Right lobe of liver (tissue), 6 donors: Measurements from ENCODE around the gene GOLGB1. TPM values are rescaled to one million over a fixed set of nuclear protein-coding genes. Genes with fewer than 3 reads are reported as not detected.
A peak's percentile ranks its signal among the peaks of the same experiment; 100 is the strongest.

Source experiments
- ATAC-seq, 4 donors: fragments of 200-7000 bp; cut with Tn5 transposase; one replicate each; pipeline ENCODE4 v1.9.1; 2020; ENCODE audit warnings: mild to moderate bottlenecking in 4 of 4, moderate library complexity in 4 of 4
- DNase-seq, 3 donors: peaks; one replicate each; pipeline ENCODE4 v3.0.0-alpha.2; 2020
- H3K27ac ChIP-seq, 3 donors: fragments of 200-600 bp; one replicate each; pipeline ENCODE4 v1.8.0; 2022
- H3K27me3 ChIP-seq, 2 donors: fragments of 200-600 bp; one replicate each; pipeline ENCODE4 v1.8.0; 2022
- H3K36me3 ChIP-seq, 4 donors: fragments of 200-600 bp; sonication (generic) in 1 of 4; one replicate each; pipeline versions ENCODE4 v1.5.1 to v1.8.0; 2017 to 2022; ENCODE audit warnings: control low read depth in 1 of 4
- H3K4me1 ChIP-seq, 4 donors: fragments of 200-600 bp; sonication (generic) in 1 of 4; one replicate each; pipeline versions ENCODE4 v1.5.1 to v1.8.0; 2017 to 2022; ENCODE audit warnings: control low read depth in 1 of 4
- H3K4me3 ChIP-seq, 3 donors: fragments of 200-600 bp; one replicate each; pipeline ENCODE4 v1.8.0; 2022
- H3K9me3 ChIP-seq, 4 donors: fragments of 200-600 bp; sonication (generic) in 1 of 4; one replicate each; pipeline versions ENCODE4 v1.5.1 to v1.8.0; 2017 to 2022; ENCODE audit warnings: control low read depth in 1 of 4
- CTCF ChIP-seq, 4 donors: fragments of 200-600 bp in 3 of 4; fragments of 450-650 bp in 1 of 4; IDR thresholded peaks; one replicate each; pipeline versions ENCODE4 v1.5.1 to v1.8.0; 2016 to 2022; ENCODE audit warnings: antibody characterized with exemption in 4 of 4, mild to moderate bottlenecking in 2 of 4
- POLR2A ChIP-seq: fragments of 450-650 bp; IDR thresholded peaks from one replicate; pipeline ENCODE4 v1.6.1; 2017; ENCODE audit warnings: antibody characterized with exemption, mild to moderate bottlenecking
- WGBS: methylation state at CpG from one replicate; pipeline ENCODE4 v1.1.6; 2018; ENCODE audit warnings: low coverage, low lambda C conversion rate; ENCODE audit not compliant: insufficient coverage; ENCODE audit errors: missing lambda C conversion rate; 5-methylcytosine and 5-hydroxymethylcytosine counted together
- intact Hi-C, 2 donors: fragments of 100-400 bp; cut with DNase I; formaldehyde crosslinking; loops; one replicate each; pipeline versions ENCODE4 v1.11.2 to v1.14.1; 2022
- total RNA-seq, 6 experiments: library from RNA; depleted of rRNA in 2 of 6; stranded (reverse); fragments of >200 nt in 2 of 6; fragmentation: NEBNext Ultra II Directional in 3 of 6; extraction: Animal tissue kit (Norgen Biotek cat#: 25700) in 3 of 6; gene quantifications; one replicate each; pipeline versions ENCODE4 v1.1.0 to v1.2.4, GENCODE V29; 2016 to 2023
- donor health status: DM: no; HTN: yes; CAD: no.
- donor health status: DM: no; HTN: no; CAD: no.
- donor health status: DM: no; HTN: no; CAD: no.
- donor health status: DM: no; HTN: yes; CAD: no.
- donor health status: DM: no; HTN: yes; CAD: no.

Gene GOLGB1
- total RNA-seq, 6 experiments from 2014 or later, result 26.8 to 31.7 (median 29.5) TPM

- DNase-seq (no peak), ATAC-seq (no peak)
- intact Hi-C loops, result no loop called here
- peaks cover 0 to 21% (median 7%) of the 10 kb centered on the region in 4 donors for H3K36me3 ChIP-seq
- no peaks in the 10 kb centered on the region for H3K9me3 ChIP-seq
- TF ChIP-seq CTCF (IDR thresholded peaks at IDR 0.05) (no peak), POLR2A (no peak)
- H3K4me1 ChIP-seq, result no peaks in the 10 kb centered on the region
- 93% methylated on average over 3 of the region's 5 CpGs for WGBS
- no peak overlapping the region for H3K27ac ChIP-seq
- H3K4me3 ChIP-seq, result no peak overlapping the region
- H3K27me3 ChIP-seq, result no peaks in the 10 kb centered on the region
Measured at GRCh38 chr3:121703973-121704372, 45.6 kb downstream of the GOLGB1 start.

- ATAC-seq (no peak), DNase-seq (no peak)
- peaks cover 0 to 42% (median 11%) of the 10 kb centered on the region in 4 donors for H3K36me3 ChIP-seq
Measured at GRCh38 chr3:121698901-121699300, 50.6 kb downstream of the GOLGB1 start.

GRCh38 chr3:121698476-121698875 is 51.1 kb downstream of the GOLGB1 start:
- no peak overlapping the region for H3K4me3 ChIP-seq
- H3K36me3 ChIP-seq, result peaks cover 0 to 42% (median 11%) of the 10 kb centered on the region in 4 donors
- peak in 2 of 4 donors; percentile 18 to 36 for ATAC-seq
- no peaks in the 10 kb centered on the region for H3K27me3 ChIP-seq
- 83% methylated on average over 1 of the region's 1 CpG for WGBS
- DNase-seq, result no peak
- TF ChIP-seq POLR2A, result no peak
- no peak for TF ChIP-seq CTCF (IDR thresholded peaks at IDR 0.05)
- intact Hi-C loops, result no loop called here
- no peaks in the 10 kb centered on the region for H3K4me1 ChIP-seq
- H3K9me3 ChIP-seq, result no peaks in the 10 kb centered on the region
- H3K27ac ChIP-seq, result no peak overlapping the region

More at GRCh38 chr3:121698901-121699300, 50.6 kb downstream of the GOLGB1 start:
- H3K4me3 ChIP-seq, result no peak overlapping the region
- H3K27ac ChIP-seq, result no peak overlapping the region
- no peaks in the 10 kb centered on the region for H3K9me3 ChIP-seq
- intact Hi-C loops, result no loop called here
- no peaks in the 10 kb centered on the region for H3K4me1 ChIP-seq
- H3K27me3 ChIP-seq, result no peaks in the 10 kb centered on the region
- TF ChIP-seq CTCF (IDR thresholded peaks at IDR 0.05) (no peak), POLR2A (no peak)

GRCh38 chr3:121696186-121696585 is 53.4 kb downstream of the GOLGB1 start:
- 67% methylated on average over 3 of the region's 3 CpGs for WGBS
- intact Hi-C loops, result no loop called here

More at GRCh38 chr3:121696186-121696585, 53.4 kb downstream of the GOLGB1 start:
- Histone ChIP-seq H3K4me1 (no peaks in the 10 kb centered on the region), H3K36me3 (peaks cover 0 to 46% (median 16%) of the 10 kb centered on the region in 4 donors), H3K4me3 (no peak overlapping the region), H3K9me3 (no peaks in the 10 kb centered on the region), H3K27me3 (no peaks in the 10 kb centered on the region), H3K27ac (no peak overlapping the region)
- no peak for TF ChIP-seq CTCF (IDR thresholded peaks at IDR 0.05)
- no peak for TF ChIP-seq POLR2A
- no peak for ATAC-seq
- DNase-seq, result no peak
